GM12878 (cell line): ENCODE measurements around the gene ADAMTS16. TPM values are rescaled to one million over a fixed set of nuclear protein-coding genes. Genes with fewer than 3 reads are reported as not detected.

Source experiments
- ATAC-seq: fragments of 200-7000 bp; cut with Tn5 transposase; 3 replicates; pipeline ENCODE4 v1.9.1; 2020; ENCODE audit warnings: mild to moderate bottlenecking, moderate library complexity
- BruUV-seq: library from RNA; stranded (reverse); fragments of 400-500 nt; replicated peaks from 2 replicates; lab custom pipeline; 2021; lab: Mats Ljungman, UMichigan
- CTCF ChIA-PET: fragments of 300-600 bp; sonication (Branson Sonifier 250); formaldehyde crosslinking; extraction: SDS; loops from one replicate; lab custom pipeline; 2021; ENCODE audit warnings: inconsistent platforms; lab: Yijun Ruan, JAX
- POLR2A ChIA-PET: fragments of 350-600 bp; formaldehyde crosslinking; extraction: SDS; loops from one replicate; lab custom pipeline; 2021; ENCODE audit warnings: inconsistent platforms; lab: Charles Lee
- RAD21 ChIA-PET: fragments of 300-600 bp; sonication (Branson Sonifier 250); formaldehyde crosslinking; loops from one replicate; lab custom pipeline; 2023; ENCODE audit warnings: antibody characterized with exemption; ENCODE audit not compliant: unreplicated experiment; lab: Charles Lee
- SMC1A ChIA-PET: fragments of 300-600 bp; sonication (Branson Sonifier 250); formaldehyde crosslinking; loops from one replicate; lab custom pipeline; 2023; ENCODE audit not compliant: unreplicated experiment, uncharacterized antibody; lab: Charles Lee
- DNase-seq: peaks from one replicate; pipeline ENCODE4 v3.0.0-alpha.2; 2011; ENCODE audit warnings: low read depth, low spot score
- FAIRE-seq: peaks from 3 replicates; lab custom pipeline; 2011; peaks lifted over from hg19 to GRCh38; lab: Jason Lieb, UNC
- H2AFZ ChIP-seq: 2 replicates; pipeline ENCODE4 v1.6.0; 2011; ENCODE audit warnings: low read depth, low read length, control low read depth; ENCODE audit not compliant: control insufficient read depth
- H3K27ac ChIP-seq: 2 replicates; pipeline ENCODE4 v1.5.1; 2011; ENCODE audit warnings: control low read depth; ENCODE audit not compliant: control insufficient read depth, insufficient read depth
- H3K27me3 ChIP-seq, 2 experiments: replicated peaks in 1 of 2; 2 replicates each; pipeline versions ENCODE4 v1.6.0 to v1.6.1; 2011; ENCODE audit warnings: low read length in 1 of 2; ENCODE audit not compliant: control insufficient read depth in 2 of 2, insufficient read depth in 2 of 2
- H3K36me3 ChIP-seq, 2 experiments: 2 replicates each; pipeline ENCODE4 v1.5.1; 2011; ENCODE audit warnings: low read length in 1 of 2; ENCODE audit not compliant: control insufficient read depth in 2 of 2, insufficient read depth in 2 of 2
- H3K4me1 ChIP-seq: 2 replicates; pipeline ENCODE4 v1.6.1; 2011; ENCODE audit warnings: mild to moderate bottlenecking, low read length, moderate library complexity, mixed read lengths; ENCODE audit not compliant: control insufficient read depth, insufficient read depth
- H3K4me2 ChIP-seq: 2 replicates; pipeline ENCODE4 v1.6.0; 2011; ENCODE audit warnings: control low read depth; ENCODE audit not compliant: control insufficient read depth, insufficient read depth
- H3K4me3 ChIP-seq: fragments of 200-600 bp; sonication (generic); 2 replicates; pipeline ENCODE4 v1.5.1; 2016
- H3K79me2 ChIP-seq: 2 replicates; pipeline ENCODE4 v1.6.0; 2011; ENCODE audit warnings: low read length; ENCODE audit not compliant: control insufficient read depth, insufficient read depth
- H3K9ac ChIP-seq: 2 replicates; pipeline ENCODE4 v1.8.0; 2011; ENCODE audit warnings: low read length, control low read depth, mixed read lengths; ENCODE audit not compliant: control insufficient read depth, insufficient read depth
- H3K9me3 ChIP-seq: replicated peaks from 3 replicates; pipeline ENCODE4 v1.5.1; 2011; ENCODE audit warnings: mild to moderate bottlenecking, low read length; ENCODE audit not compliant: control insufficient read depth, insufficient read depth
- H4K20me1 ChIP-seq: 2 replicates; pipeline ENCODE4 v1.6.0; 2011; ENCODE audit not compliant: control insufficient read depth, insufficient read depth
- CBX3 ChIP-seq: fragments of 200-600 bp; sonication (generic); IDR thresholded peaks from 2 replicates; pipeline ENCODE4 v1.6.1; 2016; ENCODE audit warnings: low read depth, borderline replicate concordance
- HDAC6 ChIP-seq: fragments of 200-600 bp; sonication (generic); IDR thresholded peaks from one replicate; pipeline ENCODE4 v1.8.0; 2017; ENCODE audit warnings: antibody characterized with exemption; ENCODE audit not compliant: unreplicated experiment
- MYB ChIP-seq: fragments of 150-350 bp; IDR thresholded peaks from 2 replicates; pipeline ENCODE4 v1.6.1; 2014; ENCODE audit warnings: mild to moderate bottlenecking, low read depth, low read length, borderline replicate concordance
- MYC ChIP-seq: IDR thresholded peaks from 2 replicates; pipeline ENCODE4 v1.6.1; 2011; ENCODE audit warnings: mild to moderate bottlenecking, low read length, moderate library complexity, inconsistent platforms; ENCODE audit not compliant: insufficient read depth, insufficient replicate concordance, insufficient read length, severe bottlenecking
- NR2C1 ChIP-seq: fragments of 450-650 bp; IDR thresholded peaks from 2 replicates; pipeline ENCODE4 v1.6.1; 2017; ENCODE audit warnings: antibody characterized with exemption, mild to moderate bottlenecking, moderate library complexity
- NR2F1 ChIP-seq: fragments of 450-650 bp; conservative IDR thresholded peaks from 2 replicates; pipeline ENCODE4 v1.6.1; 2017; ENCODE audit warnings: mild to moderate bottlenecking
- SPI1 ChIP-seq: IDR thresholded peaks from 2 replicates; pipeline ENCODE4 v1.6.1; 2011; ENCODE audit warnings: low read depth, mild to moderate bottlenecking, low read length, moderate library complexity, borderline replicate concordance; ENCODE audit not compliant: insufficient read depth
- STAT1 ChIP-seq: fragments of 450-650 bp; conservative IDR thresholded peaks from 2 replicates; pipeline ENCODE4 v1.6.1; 2014; ENCODE audit warnings: antibody characterized with exemption, mild to moderate bottlenecking
- SUPT20H ChIP-seq: IDR thresholded peaks from 2 replicates; pipeline ENCODE4 v1.6.1; 2011; ENCODE audit warnings: low read depth, mild to moderate bottlenecking, low read length, moderate library complexity, borderline replicate concordance; ENCODE audit not compliant: control insufficient read depth
- TCF12 ChIP-seq: IDR thresholded peaks from 2 replicates; pipeline ENCODE4 v1.6.1; 2011; ENCODE audit warnings: low read depth, mild to moderate bottlenecking, low read length
- ZNF24 ChIP-seq: fragments of 450-650 bp; IDR thresholded peaks from 2 replicates; pipeline ENCODE4 v1.6.1; 2017; ENCODE audit warnings: antibody characterized with exemption, mild to moderate bottlenecking
- WGBS: methylation state at CpG from one replicate; pipeline ENCODE4 v1.1.6; 2016; ENCODE audit warnings: low lambda C conversion rate; ENCODE audit not compliant: insufficient replicate concordance, insufficient coverage; ENCODE audit errors: missing lambda C conversion rate; 5-methylcytosine and 5-hydroxymethylcytosine counted together
- in situ Hi-C: fragments of 300-500 bp; cut with MboI; formaldehyde crosslinking; loops from 9 replicates; pipeline ENCODE4 v1.14.3; 2018; ENCODE audit warnings: mixed read lengths
- intact Hi-C: fragments of 100-400 bp; cut with micrococcal nuclease; formaldehyde crosslinking; loops from one replicate; pipeline ENCODE4 v1.14.2; 2022; ENCODE audit not compliant: unreplicated experiment
- polyA plus RNA-seq, 11 experiments: library from polyadenylated mRNA; depleted of rRNA in 4 of 11; unstranded in 6 of 11; stranded (reverse) in 5 of 11; fragments of >200 nt; fragmentation: Nextera tagmentation in 4 of 11; fragmentation: Illumina TruSeq in 1 of 11; extraction: Ambion mirVana in 4 of 11; extraction: Trizol in 1 of 11; gene quantifications; 1 replicate in 1 of 11; 2 replicates in 10 of 11; pipeline versions ENCODE4 v1.2.1 to v1.2.3, GENCODE V29; 2011 to 2016; ENCODE audit warnings: inconsistent platforms in 2 of 11, missing spikeins in 2 of 11, low read depth in 1 of 11
- total RNA-seq, 4 experiments: library from RNA; depleted of rRNA in 3 of 4; stranded (reverse); fragments of >200 nt in 3 of 4; fragmentation: Illumina TruSeq in 1 of 4; extraction: Trizol in 1 of 4; gene quantifications; 2 replicates each; pipeline versions ENCODE4 v1.2.1 to v1.2.3, GENCODE V29; 2013 to 2021
- TF ChIP-seq, protein P1 (sequence below): fragments of 450-650 bp; IDR thresholded peaks from 2 replicates; pipeline ENCODE4 v1.6.1; 2016; ENCODE audit warnings: mild to moderate bottlenecking
- TF ChIP-seq, protein P2 (sequence below): fragments of 450-650 bp; IDR thresholded peaks from 2 replicates; pipeline ENCODE4 v1.6.1; 2018; ENCODE audit warnings: mild to moderate bottlenecking, low read depth, moderate library complexity; ENCODE audit not compliant: partially characterized antibody
- TF ChIP-seq, protein P3 (sequence below): IDR thresholded peaks from 2 replicates; pipeline ENCODE4 v1.6.1; 2012; ENCODE audit warnings: low read depth, low read length, improper control_type of control experiment
- TF ChIP-seq, protein P4 (sequence below): IDR thresholded peaks from 2 replicates; pipeline ENCODE4 v1.6.1; 2011; ENCODE audit warnings: borderline replicate concordance, low read depth, mild to moderate bottlenecking, moderate library complexity, low read length; ENCODE audit not compliant: insufficient read depth, poor library complexity, severe bottlenecking

The ADAMTS16 gene
- total and polyA plus RNA-seq, 10 of the 15 experiments (the other 5 are each of a cell fraction or from before 2014, with no cell fraction given) = 0.04 TPM; not detected in 9

DNA sequence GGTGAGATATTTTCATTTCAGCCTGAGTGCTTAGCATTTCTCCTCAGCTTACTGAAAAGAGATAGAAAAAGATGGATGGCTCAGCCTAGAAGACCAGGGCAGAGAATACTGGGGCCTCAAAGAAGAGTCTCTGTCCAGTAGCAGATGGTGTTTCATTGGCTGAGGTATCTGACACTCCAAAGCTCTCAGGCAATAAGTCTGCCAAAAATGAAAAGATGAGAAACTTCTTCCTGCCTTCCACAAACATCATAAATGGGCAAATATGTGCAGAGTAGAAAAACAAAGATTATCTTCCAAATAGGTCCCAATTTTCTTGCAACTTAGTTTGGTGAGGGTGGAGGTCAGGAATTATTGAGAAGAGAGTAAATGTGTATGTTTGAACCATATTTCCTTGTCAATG lies 195.0 kb downstream of the ADAMTS16 start (continued):
- TF ChIP-seq, protein P1, sequence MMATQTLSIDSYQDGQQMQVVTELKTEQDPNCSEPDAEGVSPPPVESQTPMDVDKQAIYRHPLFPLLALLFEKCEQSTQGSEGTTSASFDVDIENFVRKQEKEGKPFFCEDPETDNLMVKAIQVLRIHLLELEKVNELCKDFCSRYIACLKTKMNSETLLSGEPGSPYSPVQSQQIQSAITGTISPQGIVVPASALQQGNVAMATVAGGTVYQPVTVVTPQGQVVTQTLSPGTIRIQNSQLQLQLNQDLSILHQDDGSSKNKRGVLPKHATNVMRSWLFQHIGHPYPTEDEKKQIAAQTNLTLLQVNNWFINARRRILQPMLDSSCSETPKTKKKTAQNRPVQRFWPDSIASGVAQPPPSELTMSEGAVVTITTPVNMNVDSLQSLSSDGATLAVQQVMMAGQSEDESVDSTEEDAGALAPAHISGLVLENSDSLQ = no peak
- TF ChIP-seq SUPT20H (no peak), MYB (no peak)
- TF ChIP-seq, protein P2, sequence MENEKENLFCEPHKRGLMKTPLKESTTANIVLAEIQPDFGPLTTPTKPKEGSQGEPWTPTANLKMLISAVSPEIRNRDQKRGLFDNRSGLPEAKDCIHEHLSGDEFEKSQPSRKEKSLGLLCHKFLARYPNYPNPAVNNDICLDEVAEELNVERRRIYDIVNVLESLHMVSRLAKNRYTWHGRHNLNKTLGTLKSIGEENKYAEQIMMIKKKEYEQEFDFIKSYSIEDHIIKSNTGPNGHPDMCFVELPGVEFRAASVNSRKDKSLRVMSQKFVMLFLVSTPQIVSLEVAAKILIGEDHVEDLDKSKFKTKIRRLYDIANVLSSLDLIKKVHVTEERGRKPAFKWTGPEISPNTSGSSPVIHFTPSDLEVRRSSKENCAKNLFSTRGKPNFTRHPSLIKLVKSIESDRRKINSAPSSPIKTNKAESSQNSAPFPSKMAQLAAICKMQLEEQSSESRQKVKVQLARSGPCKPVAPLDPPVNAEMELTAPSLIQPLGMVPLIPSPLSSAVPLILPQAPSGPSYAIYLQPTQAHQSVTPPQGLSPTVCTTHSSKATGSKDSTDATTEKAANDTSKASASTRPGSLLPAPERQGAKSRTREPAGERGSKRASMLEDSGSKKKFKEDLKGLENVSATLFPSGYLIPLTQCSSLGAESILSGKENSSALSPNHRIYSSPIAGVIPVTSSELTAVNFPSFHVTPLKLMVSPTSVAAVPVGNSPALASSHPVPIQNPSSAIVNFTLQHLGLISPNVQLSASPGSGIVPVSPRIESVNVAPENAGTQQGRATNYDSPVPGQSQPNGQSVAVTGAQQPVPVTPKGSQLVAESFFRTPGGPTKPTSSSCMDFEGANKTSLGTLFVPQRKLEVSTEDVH = no peak

DNA sequence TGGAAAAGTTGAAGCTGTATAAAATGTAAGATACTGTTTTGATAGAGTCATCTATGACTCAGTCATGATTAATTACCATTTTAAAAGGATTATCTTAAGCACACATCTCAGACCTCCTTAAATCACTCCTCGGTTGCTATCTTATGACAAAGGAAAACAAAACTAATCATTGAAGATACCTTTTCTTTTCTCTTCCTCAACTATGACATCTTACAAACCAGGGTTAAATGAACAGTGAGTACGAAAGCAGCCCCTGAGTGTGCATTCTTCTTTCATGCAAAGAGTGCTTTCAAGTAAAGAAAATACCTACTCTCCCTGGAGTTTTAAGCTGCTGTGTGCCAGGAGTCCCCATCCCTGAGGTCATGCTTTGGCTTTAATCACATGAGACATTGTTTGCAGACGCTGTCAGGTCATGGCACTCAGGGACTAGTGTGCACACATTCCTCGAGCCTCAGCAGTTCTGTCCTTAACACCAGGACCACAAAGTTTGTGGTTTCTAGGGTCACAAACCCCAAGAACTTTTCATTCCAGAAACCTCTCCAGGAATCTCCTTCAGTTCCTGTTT lies 195.7 kb downstream of the ADAMTS16 start:
- Histone ChIP-seq H3K4me2 (no peak overlapping the region), H4K20me1 (no peaks in the 10 kb centered on the region), H3K9ac (no peak overlapping the region), H3K9me3 (no peaks in the 10 kb centered on the region), H3K27me3 (no peaks in the 10 kb centered on the region), H3K36me3 (no peaks in the 10 kb centered on the region), H3K4me1 (no peaks in the 10 kb centered on the region), H3K4me3 (no peak overlapping the region), H3K79me2 (no peaks in the 10 kb centered on the region), H3K27ac (no peak overlapping the region), H2AFZ (no peak overlapping the region)
- ChIA-PET POLR2A (no interaction called here), CTCF (no interaction called here), RAD21 (no interaction called here), SMC1A (no interaction called here)
- no peak for FAIRE-seq
- intact Hi-C loops (no loop called here), in situ Hi-C loops (no loop called here)
- WGBS = 0% methylated on average over 4 of the region's 4 CpGs
- no TSS peak for BruUV-seq
- no peak for ATAC-seq
- no peak for DNase-seq
- TF ChIP-seq HDAC6 = no peak
- TF ChIP-seq SPI1 = no peak
- no peak for TF ChIP-seq CBX3
- TF ChIP-seq TCF12 = no peak
- TF ChIP-seq, protein P3, sequence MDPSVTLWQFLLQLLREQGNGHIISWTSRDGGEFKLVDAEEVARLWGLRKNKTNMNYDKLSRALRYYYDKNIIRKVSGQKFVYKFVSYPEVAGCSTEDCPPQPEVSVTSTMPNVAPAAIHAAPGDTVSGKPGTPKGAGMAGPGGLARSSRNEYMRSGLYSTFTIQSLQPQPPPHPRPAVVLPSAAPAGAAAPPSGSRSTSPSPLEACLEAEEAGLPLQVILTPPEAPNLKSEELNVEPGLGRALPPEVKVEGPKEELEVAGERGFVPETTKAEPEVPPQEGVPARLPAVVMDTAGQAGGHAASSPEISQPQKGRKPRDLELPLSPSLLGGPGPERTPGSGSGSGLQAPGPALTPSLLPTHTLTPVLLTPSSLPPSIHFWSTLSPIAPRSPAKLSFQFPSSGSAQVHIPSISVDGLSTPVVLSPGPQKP = no peak
- no peak for TF ChIP-seq NR2C1
- TF ChIP-seq NR2F1 = no peak
- no peak for TF ChIP-seq STAT1
- TF ChIP-seq MYC = no peak
- TF ChIP-seq, protein P4, sequence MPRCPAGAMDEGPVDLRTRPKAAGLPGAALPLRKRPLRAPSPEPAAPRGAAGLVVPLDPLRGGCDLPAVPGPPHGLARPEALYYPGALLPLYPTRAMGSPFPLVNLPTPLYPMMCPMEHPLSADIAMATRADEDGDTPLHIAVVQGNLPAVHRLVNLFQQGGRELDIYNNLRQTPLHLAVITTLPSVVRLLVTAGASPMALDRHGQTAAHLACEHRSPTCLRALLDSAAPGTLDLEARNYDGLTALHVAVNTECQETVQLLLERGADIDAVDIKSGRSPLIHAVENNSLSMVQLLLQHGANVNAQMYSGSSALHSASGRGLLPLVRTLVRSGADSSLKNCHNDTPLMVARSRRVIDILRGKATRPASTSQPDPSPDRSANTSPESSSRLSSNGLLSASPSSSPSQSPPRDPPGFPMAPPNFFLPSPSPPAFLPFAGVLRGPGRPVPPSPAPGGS = no peak
- no peak for TF ChIP-seq ZNF24
